ENCODE data around the gene STEAP1B. TPM values are rescaled to one million over a fixed set of nuclear protein-coding genes. Genes with fewer than 3 reads are reported as not detected.
A peak's percentile ranks its signal among the peaks of the same experiment; 100 is the strongest.

STEAP1B gene
- total and polyA plus RNA-seq, 2 of the 4 experiments (the other 2 are of a cell fraction): 7.9 to 13.8 TPM

DNA sequence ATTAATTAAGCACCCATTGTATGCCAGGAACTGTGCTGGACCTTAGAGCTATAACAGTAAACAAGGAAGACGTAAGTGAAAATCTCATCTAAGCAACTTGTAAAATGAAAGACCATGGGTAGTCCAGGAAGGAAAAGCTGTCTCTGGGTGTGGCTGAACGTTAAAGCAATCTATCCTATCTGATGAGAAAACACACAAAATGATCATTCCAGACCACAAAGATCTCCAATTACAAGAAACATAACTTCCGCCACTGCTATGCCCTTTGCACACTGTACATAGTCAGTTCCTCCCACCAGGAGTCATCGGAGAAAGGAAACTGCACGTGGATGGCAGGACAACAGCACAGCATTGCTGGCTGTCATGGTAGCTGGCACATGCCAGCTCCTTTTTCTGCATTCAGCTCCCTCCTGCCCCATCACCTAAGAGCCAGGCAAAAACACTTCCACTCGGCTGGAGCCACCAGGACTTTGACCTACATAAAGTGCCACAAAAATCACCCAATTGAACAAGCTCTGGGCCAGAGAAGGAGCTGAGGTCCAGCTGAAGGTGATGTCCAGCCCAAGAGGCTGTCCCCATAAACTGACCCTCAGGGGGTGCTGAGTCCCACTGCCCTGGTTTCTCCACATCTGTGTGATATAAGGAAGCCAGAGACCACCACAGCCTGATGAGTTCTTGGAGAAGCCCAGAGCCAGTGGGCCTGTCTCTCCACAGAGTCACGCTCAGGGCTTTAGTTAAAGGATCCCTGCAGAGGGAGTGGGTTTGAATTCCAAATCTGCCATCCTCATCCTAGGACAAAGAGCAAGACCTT is 56.4 kb downstream of the STEAP1B start:
- Histone ChIP-seq H3K4me2 (ENCODE audit: low read depth, low read length) (no peak overlapping the region), H3K36me3 (ENCODE audit: control insufficient read depth, insufficient read depth, low read length) (no peaks in the 10 kb centered on the region), H4K5ac (ENCODE audit: low read depth, low read length) (no peak overlapping the region), H2BK5ac (ENCODE audit: low read depth, low read length, poor library complexity, severe bottlenecking) (no peak overlapping the region), H3K4ac (ENCODE audit: low read depth, low read length) (no peak overlapping the region), H4K91ac (ENCODE audit: insufficient read depth, low read depth, low read length) (no peak overlapping the region), H3K56ac (ENCODE audit: extremely low read depth, insufficient read depth, low read length) (no peak overlapping the region), H2AK9ac (replicated peaks; ENCODE audit: low read depth, low read length, poor library complexity) (no peak overlapping the region), H3K9me3 (ENCODE audit: control insufficient read depth, insufficient read depth, low read length) (no peaks in the 10 kb centered on the region; the same call in 1 of the 2 replicates), H3K27me3 (ENCODE audit: control insufficient read depth, insufficient read depth, low read length) (no peaks in the 10 kb centered on the region), H3K14ac (replicated peaks; ENCODE audit: low read depth, low read length) (0 out of 2 replicates have a peak overlapping the region, but pooled peaks have one; percentile 10), H3K18ac (ENCODE audit: low read depth, low read length) (no peak overlapping the region), H3K23ac (ENCODE audit: low read depth, low read length) (no peak overlapping the region), H4K20me1 (ENCODE audit: insufficient read depth, low read length) (no peaks in the 10 kb centered on the region), H3K9me1 (ENCODE audit: insufficient read depth, low read length) (0 out of 2 replicates have a peak, but pooled peaks cover 3% of the 10 kb centered on the region), H3K9ac (ENCODE audit: low read depth, low read length) (no peak overlapping the region), H2BK15ac (ENCODE audit: low read depth, low read length) (no peak overlapping the region), H3K4me3 (ENCODE audit: insufficient read depth, low read depth, low read length) (no peak overlapping the region), H4K8ac (ENCODE audit: low read depth in 2 of 2, low read length in 2 of 2) (no peak overlapping the region), H2AFZ (replicated peaks; ENCODE audit: low read length, poor library complexity) (no peak overlapping the region), H3K27ac (ENCODE audit: insufficient read depth, low read length) (no peak overlapping the region), H2BK120ac (ENCODE audit: low read depth, low read length) (no peak overlapping the region), H3K4me1 (ENCODE audit: control insufficient read depth, insufficient read depth, low read length) (peaks cover 2% of the 10 kb centered on the region), H3K79me1 (ENCODE audit: low read depth in 1 of 2, low read length in 2 of 2) (no peaks in the 10 kb centered on the region), H2AK5ac (ENCODE audit: low read depth, low read length) (no peak overlapping the region), H2BK20ac (ENCODE audit: low read depth, low read length) (no peak overlapping the region)
- no peak for TF ChIP-seq CEBPB (IDR thresholded peaks at IDR 0.05; ENCODE audit: low read depth, low read length)
- no peak for TF ChIP-seq NFE2L2 (IDR thresholded peaks at IDR 0.05; ENCODE audit: low read depth, low read length)
- no peak for TF ChIP-seq FOS (IDR thresholded peaks at IDR 0.05; ENCODE audit: low read depth, low read length)
- TF ChIP-seq MXI1 (IDR thresholded peaks at IDR 0.05; ENCODE audit: borderline replicate concordance, low read depth, low read length): no peak
- TF ChIP-seq, protein P1, sequence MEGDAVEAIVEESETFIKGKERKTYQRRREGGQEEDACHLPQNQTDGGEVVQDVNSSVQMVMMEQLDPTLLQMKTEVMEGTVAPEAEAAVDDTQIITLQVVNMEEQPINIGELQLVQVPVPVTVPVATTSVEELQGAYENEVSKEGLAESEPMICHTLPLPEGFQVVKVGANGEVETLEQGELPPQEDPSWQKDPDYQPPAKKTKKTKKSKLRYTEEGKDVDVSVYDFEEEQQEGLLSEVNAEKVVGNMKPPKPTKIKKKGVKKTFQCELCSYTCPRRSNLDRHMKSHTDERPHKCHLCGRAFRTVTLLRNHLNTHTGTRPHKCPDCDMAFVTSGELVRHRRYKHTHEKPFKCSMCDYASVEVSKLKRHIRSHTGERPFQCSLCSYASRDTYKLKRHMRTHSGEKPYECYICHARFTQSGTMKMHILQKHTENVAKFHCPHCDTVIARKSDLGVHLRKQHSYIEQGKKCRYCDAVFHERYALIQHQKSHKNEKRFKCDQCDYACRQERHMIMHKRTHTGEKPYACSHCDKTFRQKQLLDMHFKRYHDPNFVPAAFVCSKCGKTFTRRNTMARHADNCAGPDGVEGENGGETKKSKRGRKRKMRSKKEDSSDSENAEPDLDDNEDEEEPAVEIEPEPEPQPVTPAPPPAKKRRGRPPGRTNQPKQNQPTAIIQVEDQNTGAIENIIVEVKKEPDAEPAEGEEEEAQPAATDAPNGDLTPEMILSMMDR (conservative IDR thresholded peaks at IDR 0.05; ENCODE audit: low read depth, low read length): no peak
- TF ChIP-seq, protein P2, sequence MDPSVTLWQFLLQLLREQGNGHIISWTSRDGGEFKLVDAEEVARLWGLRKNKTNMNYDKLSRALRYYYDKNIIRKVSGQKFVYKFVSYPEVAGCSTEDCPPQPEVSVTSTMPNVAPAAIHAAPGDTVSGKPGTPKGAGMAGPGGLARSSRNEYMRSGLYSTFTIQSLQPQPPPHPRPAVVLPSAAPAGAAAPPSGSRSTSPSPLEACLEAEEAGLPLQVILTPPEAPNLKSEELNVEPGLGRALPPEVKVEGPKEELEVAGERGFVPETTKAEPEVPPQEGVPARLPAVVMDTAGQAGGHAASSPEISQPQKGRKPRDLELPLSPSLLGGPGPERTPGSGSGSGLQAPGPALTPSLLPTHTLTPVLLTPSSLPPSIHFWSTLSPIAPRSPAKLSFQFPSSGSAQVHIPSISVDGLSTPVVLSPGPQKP (IDR thresholded peaks at IDR 0.05; ENCODE audit: borderline replicate concordance, low read depth, low read length): no peak
- no peak for TF ChIP-seq RCOR1 (IDR thresholded peaks at IDR 0.05; ENCODE audit: insufficient replicate concordance, low read length)
- no peak for TF ChIP-seq RAD21 (IDR thresholded peaks at IDR 0.05; ENCODE audit: low read length)
- no peak for TF ChIP-seq POLR2A (IDR thresholded peaks at IDR 0.05; ENCODE audit: low read depth, low read length)
- TF ChIP-seq BHLHE40 (IDR thresholded peaks at IDR 0.05; ENCODE audit: low read depth, low read length): no peak
- no peak for TF ChIP-seq RFX5 (IDR thresholded peaks at IDR 0.05; ENCODE audit: low read depth, low read length)
- TF ChIP-seq MAFK (IDR thresholded peaks at IDR 0.05; ENCODE audit: low read depth, low read length): no peak
- TF ChIP-seq, protein P3, sequence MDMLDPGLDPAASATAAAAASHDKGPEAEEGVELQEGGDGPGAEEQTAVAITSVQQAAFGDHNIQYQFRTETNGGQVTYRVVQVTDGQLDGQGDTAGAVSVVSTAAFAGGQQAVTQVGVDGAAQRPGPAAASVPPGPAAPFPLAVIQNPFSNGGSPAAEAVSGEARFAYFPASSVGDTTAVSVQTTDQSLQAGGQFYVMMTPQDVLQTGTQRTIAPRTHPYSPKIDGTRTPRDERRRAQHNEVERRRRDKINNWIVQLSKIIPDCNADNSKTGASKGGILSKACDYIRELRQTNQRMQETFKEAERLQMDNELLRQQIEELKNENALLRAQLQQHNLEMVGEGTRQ (IDR thresholded peaks at IDR 0.05; ENCODE audit: low read depth, low read length): no peak
- TF ChIP-seq CHD1 (IDR thresholded peaks at IDR 0.05; ENCODE audit: low read depth, low read length): no peak
- no peak for TF ChIP-seq MAZ (IDR thresholded peaks at IDR 0.05; ENCODE audit: borderline replicate concordance, low read depth, low read length)
- intact Hi-C loops (cut with micrococcal nuclease): no loop called here
- CTCF ChIA-PET: no interaction called here
- no peak for ATAC-seq (ENCODE audit: low read depth)
- peak; percentile 35 for DNase-seq
- dilution Hi-C loops (cut with HindIII; ENCODE audit: low sequenced_read_pairs, unreplicated experiment): no loop called here
- in situ Hi-C loops (cut with MboI; ENCODE audit: low sequenced_read_pairs): no loop called here
- POLR2A ChIA-PET (ENCODE audit: unreplicated experiment): no interaction called here
- BruUV-seq (replicated peaks): no TSS peak
- 88% methylated on average over 4 of the region's 7 CpGs; no CpG with 5 or more reads in 1 of the 2 experiments for WGBS, 2 experiments (ENCODE audit: extremely low coverage in 2 of 2, insufficient read length in 1 of 2)
